Natural killer cell (primary cell): Measurements from ENCODE around the gene MAP3K19. TPM values are rescaled to one million over a fixed set of nuclear protein-coding genes. Genes with fewer than 3 reads are reported as not detected.
"Not testable (repeated sequence)": the region's sequence is repeated elsewhere in the genome, so short reads cannot be mapped to it uniquely, and the experiment has no call there.

Source experiments
- ATAC-seq, 3 donors: fragments of 150-1000 bp in 2 of 3; fragments of 200-7000 bp in 1 of 3; cut with Tn5 transposase; 1 replicate in 1 of 3; 2 replicates in 2 of 3; pipeline ENCODE4 v1.10.0; 2021; ENCODE audit warnings: mild to moderate bottlenecking in 2 of 3, moderate library complexity in 2 of 3
- DNase-seq, 2 donors: peaks; one replicate each; pipeline versions ENCODE4 v3.0.0 to v3.0.0-alpha.2; 2013 to 2021; ENCODE audit warnings: mixed read lengths in 1 of 2
- H3K27ac ChIP-seq: one replicate; pipeline ENCODE4 v1.5.1; 2013; ENCODE audit warnings: mild to moderate bottlenecking, low read length
- H3K27me3 ChIP-seq: one replicate; pipeline ENCODE4 v1.6.1; 2013; ENCODE audit warnings: low read length; ENCODE audit not compliant: control insufficient read depth, insufficient read depth
- H3K36me3 ChIP-seq: one replicate; pipeline ENCODE4 v1.6.1; 2013; ENCODE audit warnings: low read length; ENCODE audit not compliant: control insufficient read depth, insufficient read depth
- H3K4me1 ChIP-seq: one replicate; pipeline ENCODE4 v1.6.1; 2013; ENCODE audit warnings: low read length; ENCODE audit not compliant: control insufficient read depth, insufficient read depth
- H3K4me3 ChIP-seq: one replicate; pipeline ENCODE4 v1.5.1; 2013; ENCODE audit warnings: low read length
- H3K9me3 ChIP-seq: one replicate; pipeline ENCODE4 v1.6.1; 2013; ENCODE audit warnings: low read length; ENCODE audit not compliant: control insufficient read depth, insufficient read depth
- H3K27ac Mint-ChIP-seq, 2 donors: one replicate each; pipeline ENCODE4 v1.8.0; 2022; ENCODE audit warnings: mild to moderate bottlenecking in 2 of 2, mixed read lengths in 2 of 2, moderate library complexity in 1 of 2
- H3K27me3 Mint-ChIP-seq, 2 donors: one replicate each; pipeline ENCODE4 v1.8.0; 2022; ENCODE audit warnings: low read depth in 2 of 2, mixed read lengths in 2 of 2
- H3K36me3 Mint-ChIP-seq: one replicate; pipeline ENCODE4 v1.8.0; 2022; ENCODE audit warnings: mixed read lengths
- H3K4me1 Mint-ChIP-seq, 2 donors: one replicate each; pipeline ENCODE4 v1.8.0; 2022; ENCODE audit warnings: mixed read lengths in 2 of 2
- H3K4me3 Mint-ChIP-seq: one replicate; pipeline ENCODE4 v1.8.0; 2022; ENCODE audit warnings: mild to moderate bottlenecking, moderate library complexity, mixed read lengths
- H3K9me3 Mint-ChIP-seq, 2 donors: one replicate each; pipeline ENCODE4 v1.8.0; 2022; ENCODE audit warnings: mixed read lengths in 2 of 2
- WGBS: methylation state at CpG from one replicate; pipeline ENCODE4 v1.1.7; 2013; ENCODE audit warnings: missing lambda C conversion rate; ENCODE audit not compliant: insufficient coverage; 5-methylcytosine and 5-hydroxymethylcytosine counted together
- intact Hi-C: fragments of 100-400 bp; cut with micrococcal nuclease; formaldehyde crosslinking; loops from one replicate; pipeline ENCODE4 v1.14.2; 2022
- total RNA-seq, 4 donors: library from RNA; stranded (reverse); fragments of 120-200 nt in 1 of 4; gene quantifications; one replicate each; pipeline versions ENCODE4 v1.2.3 to v1.2.4, GENCODE V29; 2013 to 2022
- TF ChIP-seq, protein P1 (sequence below): fragments of 200-600 bp; IDR thresholded peaks from one replicate; pipeline ENCODE4 v1.8.0; 2022; ENCODE audit warnings: antibody characterized with exemption

Gene MAP3K19
- total RNA-seq, 3 donors from 2014 or later (not counting 1 experiment from before 2014, with no cell fraction given): not detected

DNA sequence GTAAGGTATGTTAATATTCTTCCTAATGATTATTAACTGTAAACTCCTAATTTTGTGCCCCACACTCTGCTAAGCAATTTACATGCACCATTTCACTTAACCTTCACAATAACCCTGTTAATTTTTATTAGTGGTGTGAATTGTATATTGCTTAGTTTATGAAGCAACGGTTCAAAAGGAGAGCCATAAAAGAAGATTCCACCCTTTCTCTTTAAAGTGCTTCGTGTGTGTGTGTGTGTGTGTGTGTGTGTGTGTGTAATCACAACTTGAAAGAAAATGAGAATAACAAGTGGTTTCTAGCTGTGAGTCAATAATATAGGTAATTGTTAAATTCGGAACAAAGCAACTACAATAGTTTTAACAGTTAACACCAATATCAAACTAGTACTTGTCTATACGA lies 68.0 kb downstream of the MAP3K19 start:
- no peak overlapping the region for H3K4me3 ChIP-seq

DNA sequence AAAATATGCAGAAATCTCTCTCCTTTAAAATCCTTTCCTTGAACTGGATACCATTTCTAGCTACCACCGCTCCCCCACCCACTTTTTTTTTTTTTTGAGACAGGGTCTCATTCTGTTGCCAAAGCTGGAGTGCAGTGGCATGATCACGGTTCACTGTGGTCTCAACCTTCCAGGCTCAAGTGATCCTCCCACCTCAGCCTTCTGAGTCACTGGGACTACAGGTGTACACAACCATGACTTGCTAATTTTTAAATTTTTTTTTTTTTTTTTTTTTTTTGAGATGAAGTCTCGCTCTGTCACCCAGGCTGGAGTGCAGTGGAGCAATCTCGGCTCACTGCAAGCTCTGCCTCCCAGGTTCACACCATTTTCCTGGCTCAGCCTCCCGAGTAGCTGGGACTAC lies 70.1 kb downstream of the MAP3K19 start:
- intact Hi-C loops, ATAC-seq, DNase-seq, H3K4me1 Mint-ChIP-seq, H3K36me3 ChIP-seq, H3K4me3 ChIP-seq, H3K27ac Mint-ChIP-seq, H3K27ac ChIP-seq, H3K4me1 ChIP-seq, H3K27me3 ChIP-seq, H3K36me3 Mint-ChIP-seq, H3K4me3 Mint-ChIP-seq, H3K27me3 Mint-ChIP-seq: not testable (repeated sequence)
- peaks cover 10 to 14% of the 10 kb centered on the region in 2 donors for H3K9me3 Mint-ChIP-seq
- WGBS: 79% methylated on average over 4 of the region's 5 CpGs
- peaks cover 13% of the 10 kb centered on the region for H3K9me3 ChIP-seq

More for the DNA sequence above, 68.0 kb downstream of the MAP3K19 start:
- no peaks in the 10 kb centered on the region for H3K27me3 Mint-ChIP-seq
- H3K4me3 Mint-ChIP-seq: no peak overlapping the region
- ATAC-seq (no peak), DNase-seq (no peak)
- TF ChIP-seq, protein P1, sequence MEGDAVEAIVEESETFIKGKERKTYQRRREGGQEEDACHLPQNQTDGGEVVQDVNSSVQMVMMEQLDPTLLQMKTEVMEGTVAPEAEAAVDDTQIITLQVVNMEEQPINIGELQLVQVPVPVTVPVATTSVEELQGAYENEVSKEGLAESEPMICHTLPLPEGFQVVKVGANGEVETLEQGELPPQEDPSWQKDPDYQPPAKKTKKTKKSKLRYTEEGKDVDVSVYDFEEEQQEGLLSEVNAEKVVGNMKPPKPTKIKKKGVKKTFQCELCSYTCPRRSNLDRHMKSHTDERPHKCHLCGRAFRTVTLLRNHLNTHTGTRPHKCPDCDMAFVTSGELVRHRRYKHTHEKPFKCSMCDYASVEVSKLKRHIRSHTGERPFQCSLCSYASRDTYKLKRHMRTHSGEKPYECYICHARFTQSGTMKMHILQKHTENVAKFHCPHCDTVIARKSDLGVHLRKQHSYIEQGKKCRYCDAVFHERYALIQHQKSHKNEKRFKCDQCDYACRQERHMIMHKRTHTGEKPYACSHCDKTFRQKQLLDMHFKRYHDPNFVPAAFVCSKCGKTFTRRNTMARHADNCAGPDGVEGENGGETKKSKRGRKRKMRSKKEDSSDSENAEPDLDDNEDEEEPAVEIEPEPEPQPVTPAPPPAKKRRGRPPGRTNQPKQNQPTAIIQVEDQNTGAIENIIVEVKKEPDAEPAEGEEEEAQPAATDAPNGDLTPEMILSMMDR: no peak
- H3K4me1 ChIP-seq: no peaks in the 10 kb centered on the region
- no peaks in the 10 kb centered on the region for H3K27me3 ChIP-seq
- H3K27ac ChIP-seq: no peak overlapping the region
- intact Hi-C loops: no loop called here
- H3K9me3 Mint-ChIP-seq: peaks cover 8 to 9% of the 10 kb centered on the region in 2 donors
- no peak overlapping the region for H3K27ac Mint-ChIP-seq
- H3K36me3 Mint-ChIP-seq: peaks cover 8% of the 10 kb centered on the region
- H3K9me3 ChIP-seq: peaks cover 8% of the 10 kb centered on the region
- 83% methylated on average over 1 of the region's 4 CpGs for WGBS
- H3K36me3 ChIP-seq: no peaks in the 10 kb centered on the region
- no peaks in the 10 kb centered on the region for H3K4me1 Mint-ChIP-seq

DNA sequence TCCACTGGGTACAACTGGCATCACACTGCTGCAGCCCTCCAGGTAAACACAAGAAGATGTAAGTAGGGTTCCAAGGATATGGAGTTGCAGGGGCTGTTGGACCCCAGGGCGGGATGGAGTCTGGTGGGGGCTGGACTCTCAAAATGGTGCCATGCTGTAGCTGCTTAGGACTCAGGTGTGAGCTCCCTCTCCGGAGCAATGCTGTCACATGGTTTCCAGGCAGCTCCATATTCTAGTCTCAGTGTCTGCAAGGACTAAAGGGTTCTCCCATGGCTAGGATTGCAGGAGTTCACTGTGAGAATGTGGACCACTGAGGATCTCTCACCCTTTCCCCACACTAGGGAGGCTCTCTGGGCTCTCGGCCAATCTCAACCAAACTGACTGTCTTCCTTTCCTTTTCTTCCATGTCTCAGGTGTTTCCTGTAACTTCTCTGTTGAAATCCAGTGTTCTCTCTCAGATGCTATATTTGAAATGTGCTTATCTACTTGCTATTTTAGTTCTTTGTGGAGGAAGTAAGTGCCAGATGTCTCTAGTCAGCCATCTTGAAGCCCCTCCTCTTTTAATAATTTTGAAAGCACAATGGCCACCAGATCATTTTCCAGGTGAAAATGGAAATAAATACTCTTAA lies 71.1 kb downstream of the MAP3K19 start:
- peaks cover 0 to 2% of the 10 kb centered on the region in 2 donors for H3K27me3 Mint-ChIP-seq
- intact Hi-C loops: no loop called here

DNA sequence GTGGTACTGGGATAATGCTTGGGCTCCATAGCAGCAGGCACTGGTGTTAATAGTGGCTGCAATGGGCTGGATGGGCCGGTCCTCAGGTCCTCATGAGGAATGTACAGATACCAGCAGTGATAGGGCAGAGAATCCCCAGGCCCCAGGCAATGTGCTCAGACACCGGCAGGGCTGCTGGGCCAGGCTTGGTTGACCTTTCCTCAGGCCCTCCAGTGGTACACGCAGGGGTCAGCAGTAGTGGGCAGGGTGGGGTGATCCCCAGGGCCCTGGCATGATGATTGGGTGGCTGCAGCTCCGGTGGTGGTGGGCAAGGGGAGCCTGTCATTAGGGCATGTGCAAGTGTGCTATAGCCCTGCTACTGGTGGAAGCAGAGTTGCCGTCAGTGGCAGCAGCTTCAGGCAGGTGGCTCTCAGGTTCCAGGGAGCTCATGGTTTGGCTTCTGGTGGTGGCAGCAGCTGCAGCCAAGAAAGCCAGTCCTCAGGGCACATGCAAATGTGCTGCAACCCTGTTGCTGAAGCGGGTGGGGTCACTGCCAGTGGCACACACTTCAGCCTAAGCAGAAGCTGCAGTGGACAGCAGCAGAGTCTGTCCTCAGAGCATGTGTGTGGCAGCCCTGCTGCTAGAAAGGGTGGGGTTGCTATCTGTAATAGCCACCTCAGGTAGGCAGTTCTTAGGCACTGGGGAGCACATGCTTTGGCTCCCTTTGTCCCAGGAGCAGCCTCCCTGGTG lies 71.8 kb downstream of the MAP3K19 start:
- 86% methylated on average over 6 of the region's 6 CpGs for WGBS
- Mint-ChIP-seq H3K27me3 (peaks cover 0 to 2% of the 10 kb centered on the region in 2 donors), H3K4me3 (no peak overlapping the region), H3K27ac (no peak overlapping the region), H3K36me3 (peaks cover 9% of the 10 kb centered on the region), H3K9me3 (peaks cover 10 to 14% of the 10 kb centered on the region in 2 donors), H3K4me1 (no peaks in the 10 kb centered on the region)
- no peaks in the 10 kb centered on the region for H3K36me3 ChIP-seq
- ATAC-seq (no peak), DNase-seq (no peak)
- H3K27me3 ChIP-seq: no peaks in the 10 kb centered on the region
- H3K27ac ChIP-seq: no peak overlapping the region
- no peaks in the 10 kb centered on the region for H3K4me1 ChIP-seq
- intact Hi-C loops: no loop called here
- H3K4me3 ChIP-seq: no peak overlapping the region
- TF ChIP-seq, protein P1: no peak
- H3K9me3 ChIP-seq: peaks cover 13% of the 10 kb centered on the region

More for the DNA sequence above, 71.1 kb downstream of the MAP3K19 start:
- TF ChIP-seq, protein P1: no peak
- DNase-seq: no peak
- no peaks in the 10 kb centered on the region for H3K4me1 ChIP-seq
- H3K36me3 Mint-ChIP-seq: peaks cover 9% of the 10 kb centered on the region
- peaks cover 10 to 14% of the 10 kb centered on the region in 2 donors for H3K9me3 Mint-ChIP-seq
- H3K27ac ChIP-seq: no peak overlapping the region
- no peak overlapping the region for H3K4me3 Mint-ChIP-seq
- no peak overlapping the region for H3K4me3 ChIP-seq
- no peaks in the 10 kb centered on the region for H3K27me3 ChIP-seq
- ATAC-seq: no peak
- no peaks in the 10 kb centered on the region for H3K36me3 ChIP-seq
- 51% methylated on average over 3 of the region's 3 CpGs for WGBS
- no peaks in the 10 kb centered on the region for H3K4me1 Mint-ChIP-seq
- H3K9me3 ChIP-seq: peaks cover 13% of the 10 kb centered on the region
- H3K27ac Mint-ChIP-seq: no peak overlapping the region
